Mesenchymal stem cell (in vitro differentiated cells and primary cell): ENCODE measurements around the gene ACYP1. TPM values are rescaled to one million over a fixed set of nuclear protein-coding genes. Genes with fewer than 3 reads are reported as not detected.
A peak's percentile ranks its signal among the peaks of the same experiment; 100 is the strongest.

Source experiments
- DNase-seq: peaks from one replicate; pipeline ENCODE4 v3.0.0-alpha.2; 2013
- H2AFZ ChIP-seq: one replicate; pipeline ENCODE4 v1.6.1; 2013; ENCODE audit warnings: low read depth, mild to moderate bottlenecking, control low read depth, inconsistent platforms, low read length, moderate library complexity
- H2AK5ac ChIP-seq: 2 replicates; pipeline ENCODE4 v1.6.1; 2013; ENCODE audit warnings: low read length, moderate library complexity, mild to moderate bottlenecking, inconsistent platforms; ENCODE audit not compliant: severe bottlenecking
- H2BK120ac ChIP-seq: one replicate; pipeline ENCODE4 v1.6.1; 2013; ENCODE audit warnings: low read depth, mild to moderate bottlenecking, inconsistent platforms, low read length, moderate library complexity
- H2BK12ac ChIP-seq, 2 experiments: one replicate each; pipeline ENCODE4 v1.6.1; 2013; ENCODE audit warnings: inconsistent platforms in 2 of 2, low read length in 2 of 2, mild to moderate bottlenecking in 2 of 2, moderate library complexity in 2 of 2, control low read depth in 1 of 2
- H2BK15ac ChIP-seq: one replicate; pipeline ENCODE4 v1.6.1; 2013; ENCODE audit warnings: mild to moderate bottlenecking, low read depth, inconsistent platforms; ENCODE audit not compliant: poor library complexity, severe bottlenecking
- H2BK5ac ChIP-seq: 2 replicates; pipeline ENCODE4 v1.6.1; 2013; ENCODE audit warnings: low read depth, mild to moderate bottlenecking, low read length, control low read depth, inconsistent platforms; ENCODE audit not compliant: poor library complexity, severe bottlenecking
- H3K14ac ChIP-seq, 2 experiments: one replicate each; pipeline ENCODE4 v1.6.1; 2013; ENCODE audit warnings: inconsistent platforms in 2 of 2, low read length in 2 of 2, control low read depth in 1 of 2, mild to moderate bottlenecking in 1 of 2, moderate library complexity in 1 of 2
- H3K18ac ChIP-seq, 2 experiments: one replicate each; pipeline ENCODE4 v1.6.1; 2013; ENCODE audit warnings: inconsistent platforms in 2 of 2, low read length in 2 of 2, control low read depth in 1 of 2, low read depth in 1 of 2, mild to moderate bottlenecking in 1 of 2
- H3K23ac ChIP-seq, 2 experiments: one replicate each; pipeline ENCODE4 v1.6.1; 2013; ENCODE audit warnings: inconsistent platforms in 2 of 2, low read length in 2 of 2, mild to moderate bottlenecking in 2 of 2, moderate library complexity in 2 of 2, control low read depth in 1 of 2
- H3K27ac ChIP-seq: 2 replicates; pipeline ENCODE4 v1.5.1; 2013; ENCODE audit warnings: mild to moderate bottlenecking, moderate library complexity, low read length, control low read depth, inconsistent platforms; ENCODE audit not compliant: poor library complexity, severe bottlenecking
- H3K27me3 ChIP-seq, 2 experiments: 2 replicates each; pipeline versions ENCODE4 v1.6.1 to v1.7.0; 2013; ENCODE audit warnings: low read length in 2 of 2, mild to moderate bottlenecking in 2 of 2, moderate library complexity in 2 of 2, control low read depth in 1 of 2, inconsistent platforms in 1 of 2; ENCODE audit not compliant: control insufficient read depth in 1 of 2, insufficient read depth in 1 of 2
- H3K36me3 ChIP-seq, 2 experiments: 2 replicates each; pipeline versions ENCODE4 v1.6.1 to v1.7.0; 2013; ENCODE audit warnings: low read length in 2 of 2, control low read depth in 1 of 2, inconsistent platforms in 1 of 2, low read depth in 1 of 2, mild to moderate bottlenecking in 1 of 2; ENCODE audit not compliant: insufficient read depth in 2 of 2, control insufficient read depth in 1 of 2
- H3K4ac ChIP-seq, 2 experiments: one replicate each; pipeline ENCODE4 v1.6.1; 2013; ENCODE audit warnings: inconsistent platforms in 2 of 2, low read length in 2 of 2, mild to moderate bottlenecking in 2 of 2, moderate library complexity in 2 of 2, control low read depth in 1 of 2, low read depth in 1 of 2
- H3K4me1 ChIP-seq: 2 replicates; pipeline ENCODE4 v1.6.1; 2013; ENCODE audit warnings: low read depth, low read length, control low read depth; ENCODE audit not compliant: control insufficient read depth, insufficient read depth
- H3K4me2 ChIP-seq: 2 replicates; pipeline ENCODE4 v1.6.1; 2013; ENCODE audit warnings: low read length, mild to moderate bottlenecking, inconsistent platforms; ENCODE audit not compliant: poor library complexity, severe bottlenecking
- H3K4me3 ChIP-seq, 2 experiments: 2 replicates each; pipeline versions ENCODE4 v1.5.1 to v1.7.0; 2013; ENCODE audit warnings: low read length in 2 of 2, mild to moderate bottlenecking in 2 of 2, control low read depth in 1 of 2, low read depth in 1 of 2; ENCODE audit not compliant: insufficient read depth in 1 of 2
- H3K79me1 ChIP-seq: replicated peaks from 2 replicates; pipeline ENCODE4 v1.6.1; 2013; ENCODE audit warnings: mild to moderate bottlenecking, control low read depth, low read length, inconsistent platforms; ENCODE audit not compliant: poor library complexity, severe bottlenecking
- H3K9ac ChIP-seq: 2 replicates; pipeline ENCODE4 v1.7.0; 2013; ENCODE audit warnings: mild to moderate bottlenecking, low read length, moderate library complexity
- H3K9me3 ChIP-seq: 2 replicates; pipeline ENCODE4 v1.7.0; 2013; ENCODE audit warnings: mild to moderate bottlenecking, low read length; ENCODE audit not compliant: control insufficient read depth
- H4K8ac ChIP-seq: one replicate; pipeline ENCODE4 v1.6.1; 2013; ENCODE audit warnings: inconsistent platforms, mild to moderate bottlenecking, low read length, moderate library complexity
- H4K91ac ChIP-seq: one replicate; pipeline ENCODE4 v1.6.1; 2013; ENCODE audit warnings: mild to moderate bottlenecking, low read length, inconsistent platforms
- WGBS: methylation state at CpG from one replicate; pipeline ENCODE4 v1.1.7; 2013; ENCODE audit warnings: mixed read lengths; 5-methylcytosine and 5-hydroxymethylcytosine counted together
- small RNA-seq: library from polyadenylated mRNA; stranded (forward); fragments of <200 nt; extraction: miRNeasy Mini kit (QIAGEN cat#:217004); gene quantifications from one replicate; pipeline ENCODE3, GENCODE V24; 2013; ENCODE audit warnings: low read depth

ACYP1 gene

DNA sequence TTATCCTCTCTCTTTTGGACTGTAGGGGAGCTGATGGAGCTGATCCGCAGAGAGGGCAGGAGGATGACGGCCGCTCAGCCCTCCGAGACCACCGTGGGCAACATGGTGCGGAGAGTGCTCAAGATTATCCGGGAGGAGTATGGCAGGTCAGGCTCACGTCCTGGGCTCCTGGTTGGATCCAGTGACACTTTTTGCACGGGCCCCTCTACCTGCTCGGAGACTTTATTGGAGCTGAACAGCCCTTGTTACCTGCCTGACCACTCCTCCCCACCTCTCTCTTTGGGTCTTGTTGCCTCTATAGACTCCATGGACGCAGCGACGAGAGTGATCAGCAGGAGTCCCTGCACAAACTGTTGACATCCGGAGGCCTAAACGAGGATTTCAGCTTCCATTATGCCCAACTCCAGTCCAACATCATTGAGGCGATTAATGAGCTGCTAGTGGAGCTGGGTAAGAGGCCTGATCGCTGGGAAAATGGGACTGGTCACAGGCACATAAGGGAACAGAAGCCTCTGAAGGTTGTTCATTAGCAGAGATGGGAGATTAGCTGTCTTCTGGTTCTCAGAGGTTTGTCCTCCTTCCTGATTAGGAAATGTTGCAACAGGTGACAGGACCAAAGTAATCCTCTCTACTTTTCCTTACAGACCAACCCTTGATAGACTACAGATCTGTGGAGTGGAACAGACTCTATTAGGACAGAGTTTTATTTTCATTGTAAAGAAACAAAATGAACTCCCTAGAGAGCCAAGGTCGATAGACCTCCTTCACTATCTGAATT, 60.4 kb downstream of the ACYP1 start:
- Histone ChIP-seq H3K4me3 (peak overlapping the region; percentile 84 to 94), H4K8ac (peak overlapping the region; percentile 88), H3K27me3 (no peaks in the 10 kb centered on the region), H3K4me1 (peaks cover 4% of the 10 kb centered on the region), H3K9ac (peak overlapping the region; percentile 94), H3K4ac (peak overlapping the region; percentile 69 to 90), H2BK15ac (no peak overlapping the region), H2AFZ (peak overlapping the region; percentile 90), H2BK120ac (peak overlapping the region; percentile 27), H3K14ac (peak overlapping the region in 1 of 2 experiments; percentile 78), H3K79me1 (peaks cover 19% of the 10 kb centered on the region), H3K27ac (peak overlapping the region; percentile 1), H3K4me2 (peak overlapping the region; percentile 63), H3K36me3 (peaks cover 8 to 36% of the 10 kb centered on the region in 2 experiments), H3K9me3 (no peaks in the 10 kb centered on the region), H2BK5ac (no peak overlapping the region), H3K23ac (peak overlapping the region in 1 of 2 experiments; percentile 46), H2AK5ac (peak overlapping the region; percentile 27), H4K91ac (peak overlapping the region; percentile 47), H2BK12ac (peak overlapping the region in 1 of 2 experiments; percentile 47), H3K18ac (peak overlapping the region; percentile 46 to 67)
- DNase-seq = peak; percentile 24
- WGBS = 15% methylated on average over 18 of the region's 18 CpGs

Small RNA genes lying within 50 kb of the gene (small RNA-seq; reads per million reads assigned to genes)
- not detected for gene RNU6-689P
